Mesenchymal stem cell (in vitro differentiated cells and primary cell): ENCODE results near the gene SIT1. TPM values are rescaled to one million over a fixed set of nuclear protein-coding genes. Genes with fewer than 3 reads are reported as not detected.

ENCODE experiments used
- small RNA-seq: library from polyadenylated mRNA; stranded (forward); fragments of <200 nt; extraction: miRNeasy Mini kit (QIAGEN cat#:217004); gene quantifications from one replicate; pipeline ENCODE3, GENCODE V24; 2013; ENCODE audit warnings: low read depth

SIT1 gene

Small RNAs within 50 kb of the gene (small RNA-seq; reads per million reads assigned to genes)
- gene MIR4667 (0.86 reads per million), gene RMRP (not detected), gene RN7SL22P (not detected)
